Thyroid gland (tissue), 4 donors: Measurements from ENCODE around the gene PREX1. TPM values are rescaled to one million over a fixed set of nuclear protein-coding genes. Genes with fewer than 3 reads are reported as not detected.

Experiments
- DNase-seq, 2 donors: peaks; one replicate each; pipeline ENCODE4 v3.0.0-alpha.2; 2019
- H3K27ac ChIP-seq, 3 donors: fragments of 200-600 bp; sonication (generic); 1 replicate in 2 of 3; 2 replicates in 1 of 3; pipeline ENCODE4 v1.5.1; 2016 to 2019; ENCODE audit warnings: mild to moderate bottlenecking in 1 of 3, moderate library complexity in 1 of 3
- H3K27me3 ChIP-seq: fragments of 200-600 bp; sonication (generic); one replicate; pipeline ENCODE4 v1.5.1; 2019
- H3K36me3 ChIP-seq, 2 donors: fragments of 200-600 bp; sonication (generic); one replicate each; pipeline ENCODE4 v1.5.1; 2016 to 2019
- H3K4me1 ChIP-seq, 2 donors: fragments of 200-600 bp; sonication (generic); one replicate each; pipeline ENCODE4 v1.5.1; 2017 to 2019
- H3K4me3 ChIP-seq, 3 donors: fragments of 200-600 bp; sonication (generic); replicated peaks in 1 of 3; 1 replicate in 2 of 3; 2 replicates in 1 of 3; pipeline ENCODE4 v1.5.1; 2016; ENCODE audit warnings: mild to moderate bottlenecking in 1 of 3
- H3K9me3 ChIP-seq: fragments of 200-600 bp; sonication (generic); one replicate; pipeline ENCODE4 v1.5.1; 2017
- POLR2A ChIP-seq, 2 donors: fragments of 450-650 bp; IDR thresholded peaks; one replicate each; pipeline ENCODE4 v1.6.1; 2017; ENCODE audit warnings: antibody characterized with exemption in 2 of 2, mild to moderate bottlenecking in 2 of 2, moderate library complexity in 1 of 2
- WGBS, 2 donors: methylation state at CpG; one replicate each; pipeline ENCODE4 v1.1.5; 2017; 5-methylcytosine and 5-hydroxymethylcytosine counted together
- intact Hi-C: fragments of 100-400 bp; cut with DNase I; formaldehyde crosslinking; loops from one replicate; pipeline ENCODE4 v1.15.1; 2023
- total RNA-seq, 4 donors: library from RNA; depleted of rRNA; stranded (reverse); fragments of >200 nt; gene quantifications; one replicate each; pipeline ENCODE4 v1.2.3, GENCODE V29; 2016
- TF ChIP-seq, protein P1 (sequence below), 6 experiments: fragments of 200-600 bp in 3 of 6; fragments of 450-650 bp in 3 of 6; sonication (generic) in 3 of 6; IDR thresholded peaks; one replicate each; pipeline ENCODE4 v1.5.1; 2016 to 2019; ENCODE audit warnings: antibody characterized with exemption in 6 of 6, mild to moderate bottlenecking in 2 of 6, inconsistent platforms in 1 of 6, moderate library complexity in 1 of 6

PREX1 gene
- total RNA-seq, 4 donors from 2014 or later: 10.2 to 42.7 (median 18.7) TPM

DNA sequence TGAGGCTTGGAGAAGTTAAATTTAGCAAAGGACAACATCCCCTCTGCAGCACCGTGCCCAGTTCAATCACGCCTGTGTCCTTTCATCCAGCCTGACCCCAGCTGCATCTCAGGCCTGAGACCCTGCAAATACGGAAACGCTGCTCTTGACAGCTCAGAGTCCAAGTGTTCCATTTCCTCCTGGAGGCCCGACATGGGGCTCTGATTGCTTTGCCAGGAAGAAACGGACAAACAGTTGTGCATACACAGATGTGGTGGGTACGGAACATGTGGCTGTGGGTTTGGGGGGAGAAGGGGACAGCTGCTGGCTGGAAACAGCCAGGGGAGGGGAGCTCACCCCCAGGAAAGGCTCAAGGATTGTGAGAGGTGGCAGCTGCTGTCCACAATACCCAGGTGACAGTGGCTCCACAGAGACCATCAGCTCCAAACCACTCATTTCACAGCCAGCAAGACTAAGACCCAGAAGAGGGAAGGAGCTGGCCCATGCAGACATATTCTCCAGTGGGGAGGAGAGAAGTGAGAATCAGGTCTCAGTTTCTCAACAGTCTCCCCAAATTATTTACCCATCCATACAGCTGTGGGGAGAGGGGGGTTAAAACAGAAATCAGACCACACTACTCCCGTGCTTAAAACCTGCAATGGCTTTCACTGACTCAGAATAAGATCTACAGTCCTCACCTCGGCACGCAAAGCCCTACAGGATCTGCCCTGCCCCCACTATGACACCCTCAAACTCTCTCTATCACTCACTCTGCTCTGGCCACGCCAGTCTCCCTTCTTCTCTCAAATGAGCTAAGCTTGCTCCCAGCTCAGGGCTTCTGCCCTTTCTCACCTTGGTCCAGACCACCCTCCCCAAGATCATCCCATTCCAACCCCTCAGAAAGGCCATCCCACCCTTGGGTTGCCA lies 89.1 kb downstream of the PREX1 start:
- Histone ChIP-seq H3K4me1 (no peaks in the 10 kb centered on the region), H3K9me3 (no peaks in the 10 kb centered on the region), H3K27me3 (no peaks in the 10 kb centered on the region), H3K4me3 (no peak overlapping the region), H3K27ac (no peak overlapping the region), H3K36me3 (peaks cover 0 to 4% of the 10 kb centered on the region in 2 donors)
- 65 to 72% methylated on average over 11 of the region's 11 CpGs for WGBS, 2 donors
- no peak for DNase-seq
- no peak for TF ChIP-seq POLR2A (IDR thresholded peaks at IDR 0.05)
- TF ChIP-seq, protein P1, sequence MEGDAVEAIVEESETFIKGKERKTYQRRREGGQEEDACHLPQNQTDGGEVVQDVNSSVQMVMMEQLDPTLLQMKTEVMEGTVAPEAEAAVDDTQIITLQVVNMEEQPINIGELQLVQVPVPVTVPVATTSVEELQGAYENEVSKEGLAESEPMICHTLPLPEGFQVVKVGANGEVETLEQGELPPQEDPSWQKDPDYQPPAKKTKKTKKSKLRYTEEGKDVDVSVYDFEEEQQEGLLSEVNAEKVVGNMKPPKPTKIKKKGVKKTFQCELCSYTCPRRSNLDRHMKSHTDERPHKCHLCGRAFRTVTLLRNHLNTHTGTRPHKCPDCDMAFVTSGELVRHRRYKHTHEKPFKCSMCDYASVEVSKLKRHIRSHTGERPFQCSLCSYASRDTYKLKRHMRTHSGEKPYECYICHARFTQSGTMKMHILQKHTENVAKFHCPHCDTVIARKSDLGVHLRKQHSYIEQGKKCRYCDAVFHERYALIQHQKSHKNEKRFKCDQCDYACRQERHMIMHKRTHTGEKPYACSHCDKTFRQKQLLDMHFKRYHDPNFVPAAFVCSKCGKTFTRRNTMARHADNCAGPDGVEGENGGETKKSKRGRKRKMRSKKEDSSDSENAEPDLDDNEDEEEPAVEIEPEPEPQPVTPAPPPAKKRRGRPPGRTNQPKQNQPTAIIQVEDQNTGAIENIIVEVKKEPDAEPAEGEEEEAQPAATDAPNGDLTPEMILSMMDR (IDR thresholded peaks at IDR 0.05): no peak
- intact Hi-C loops: no loop called here

DNA sequence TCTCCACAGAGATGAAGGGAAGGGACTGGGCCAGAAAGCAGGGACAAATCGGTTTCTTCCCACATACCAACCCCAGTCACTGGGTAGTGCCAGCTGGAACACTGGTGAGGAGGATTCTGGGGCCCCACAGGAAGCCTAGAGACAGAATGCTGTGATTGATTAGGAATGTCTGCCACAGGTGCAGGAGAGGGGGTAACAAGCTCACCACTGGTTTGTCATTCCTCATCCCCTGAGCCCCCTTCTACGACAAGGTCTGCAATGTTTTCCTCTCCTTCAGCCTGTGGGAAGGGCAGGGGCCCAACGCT lies 89.8 kb downstream of the PREX1 start:
- Histone ChIP-seq H3K27ac (no peak overlapping the region), H3K36me3 (peaks cover 0 to 4% of the 10 kb centered on the region in 2 donors), H3K4me1 (no peaks in the 10 kb centered on the region), H3K27me3 (no peaks in the 10 kb centered on the region), H3K9me3 (no peaks in the 10 kb centered on the region), H3K4me3 (no peak overlapping the region)
- no peak for TF ChIP-seq POLR2A (IDR thresholded peaks at IDR 0.05)
- TF ChIP-seq, protein P1 (IDR thresholded peaks at IDR 0.05): no peak
- no peak for DNase-seq
- intact Hi-C loops: no loop called here
- 69 to 76% methylated on average over 3 of the region's 3 CpGs for WGBS, 2 donors

DNA sequence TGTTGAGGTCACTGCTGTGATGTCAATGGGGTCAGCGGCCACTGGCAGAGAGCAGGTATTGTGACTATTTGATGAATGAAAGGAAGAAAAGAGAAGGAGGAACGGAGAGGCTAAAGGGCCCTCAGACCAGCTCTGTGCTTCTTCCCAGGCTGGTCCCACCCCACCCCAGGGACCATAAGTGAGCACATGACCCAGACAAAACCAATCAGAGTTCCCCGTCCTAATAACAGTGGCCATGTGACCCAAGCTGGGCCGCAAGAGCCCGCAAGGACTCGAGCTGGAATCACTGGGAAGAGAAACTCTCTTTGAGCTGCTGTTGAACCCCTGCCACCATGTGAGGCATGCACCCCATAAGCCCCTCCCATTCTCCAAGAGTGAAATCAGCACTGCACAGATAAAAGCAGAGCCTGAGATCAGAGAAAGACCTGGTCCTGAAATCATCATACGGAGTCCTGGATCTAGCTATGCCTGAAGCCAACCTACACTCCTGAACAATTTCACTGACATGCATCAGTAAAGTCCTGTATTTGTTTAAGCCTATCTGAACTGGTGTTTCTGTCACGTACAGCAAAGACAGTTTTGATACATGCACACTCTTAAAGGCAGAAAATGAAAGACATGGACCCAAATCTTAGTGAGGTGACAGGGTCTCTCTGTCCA lies 90.2 kb downstream of the PREX1 start:
- H3K9me3 ChIP-seq: no peaks in the 10 kb centered on the region
- no peak overlapping the region for H3K27ac ChIP-seq
- intact Hi-C loops: no loop called here
- H3K36me3 ChIP-seq: peaks cover 0 to 4% of the 10 kb centered on the region in 2 donors
- TF ChIP-seq POLR2A (IDR thresholded peaks at IDR 0.05): no peak
- TF ChIP-seq, protein P1 (IDR thresholded peaks at IDR 0.05): no peak
- no peak overlapping the region for H3K4me3 ChIP-seq
- no peaks in the 10 kb centered on the region for H3K4me1 ChIP-seq
- WGBS, 2 donors: 87 to 88% methylated on average over 8 of the region's 8 CpGs
- no peak for DNase-seq
- no peaks in the 10 kb centered on the region for H3K27me3 ChIP-seq

DNA sequence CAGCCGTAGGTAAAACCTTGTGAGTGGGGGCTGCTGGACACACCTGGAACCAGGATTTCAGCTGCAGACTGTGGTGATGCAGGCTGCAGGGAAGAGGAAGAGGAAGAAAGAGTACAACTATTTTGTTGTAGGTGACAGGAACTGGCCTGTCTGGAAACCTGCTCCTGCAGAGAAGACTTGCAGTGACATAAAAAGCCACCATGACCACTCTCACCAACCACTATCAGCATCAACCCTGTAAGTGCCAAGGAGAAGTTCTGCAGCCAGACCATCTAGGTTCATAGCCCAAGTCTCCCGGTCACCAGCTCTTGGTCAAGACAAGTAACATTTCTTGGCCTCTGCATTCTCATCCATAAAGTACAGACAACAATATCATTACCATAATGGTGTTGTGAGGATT lies 91.2 kb downstream of the PREX1 start:
- no peaks in the 10 kb centered on the region for H3K27me3 ChIP-seq
- DNase-seq: no peak
- H3K4me1 ChIP-seq: no peaks in the 10 kb centered on the region
- intact Hi-C loops: no loop called here
- peaks cover 0 to 4% of the 10 kb centered on the region in 2 donors for H3K36me3 ChIP-seq
- no peaks in the 10 kb centered on the region for H3K9me3 ChIP-seq
- no peak overlapping the region for H3K4me3 ChIP-seq
- no peak overlapping the region for H3K27ac ChIP-seq
- TF ChIP-seq, protein P1 (IDR thresholded peaks at IDR 0.05): no peak
- no peak for TF ChIP-seq POLR2A (IDR thresholded peaks at IDR 0.05)
- WGBS, 2 donors: 93 to 96% methylated on average over 2 of the region's 2 CpGs

DNA sequence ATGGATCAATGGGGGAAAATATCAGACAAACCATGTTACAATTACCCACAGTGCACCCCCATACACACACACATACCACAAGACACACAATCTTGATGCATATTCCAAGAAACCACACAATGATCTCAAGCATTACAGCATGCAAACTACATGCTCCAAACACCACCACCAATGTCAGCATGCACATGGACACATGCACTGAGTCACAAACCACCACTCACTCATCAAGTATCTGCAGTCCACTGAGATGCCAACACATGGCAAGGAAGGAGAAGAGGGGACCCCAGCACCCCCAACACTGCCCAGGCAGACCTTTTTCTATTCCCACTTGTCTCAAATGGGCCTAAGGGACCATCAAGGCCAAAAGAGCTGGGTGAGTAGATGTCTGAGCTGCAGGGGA lies 91.6 kb downstream of the PREX1 start:
- Histone ChIP-seq H3K9me3 (no peaks in the 10 kb centered on the region), H3K36me3 (no peaks in the 10 kb centered on the region), H3K4me3 (no peak overlapping the region), H3K27me3 (no peaks in the 10 kb centered on the region), H3K27ac (no peak overlapping the region), H3K4me1 (no peaks in the 10 kb centered on the region)
- TF ChIP-seq, protein P1 (IDR thresholded peaks at IDR 0.05): no peak
- no peak for TF ChIP-seq POLR2A (IDR thresholded peaks at IDR 0.05)
- intact Hi-C loops: no loop called here
- DNase-seq: no peak
